ENCODE results near the gene GPR22. TPM values are rescaled to one million over a fixed set of nuclear protein-coding genes. Genes with fewer than 3 reads are reported as not detected.

GPR22 gene
- total RNA-seq, 4 donors from 2014 or later = not detected

- no peak for DNase-seq
- H3K4me1 ChIP-seq = no peaks in the 10 kb centered on the region
- H3K27me3 ChIP-seq = no peaks in the 10 kb centered on the region
- H3K36me3 ChIP-seq = no peaks in the 10 kb centered on the region
- intact Hi-C loops (cut with DNase I) = loop anchor here (5.0 to 10.0 kb wide), 2 partner anchors 258 to 400 kb away; no protein-coding TSS in a partner anchor
- no peak for TF ChIP-seq POLR2A (IDR thresholded peaks at IDR 0.05)
- TF ChIP-seq CTCF (IDR thresholded peaks at IDR 0.05) = no peak
- no peak overlapping the region for H3K4me3 ChIP-seq
- 69 to 86% methylated on average over 3 of the region's 3 CpGs for WGBS, 2 donors
- no peak overlapping the region for H3K27ac ChIP-seq
- H3K9me3 ChIP-seq = no peaks in the 10 kb centered on the region
Measured at GRCh38 chr7:107464666-107465226, 5.1 kb upstream of the GPR22 start.

- Histone ChIP-seq H3K36me3 (no peaks in the 10 kb centered on the region), H3K4me3 (no peak overlapping the region), H3K27me3 (no peaks in the 10 kb centered on the region), H3K4me1 (no peaks in the 10 kb centered on the region), H3K9me3 (no peaks in the 10 kb centered on the region), H3K27ac (no peak overlapping the region)
- intact Hi-C loops (cut with DNase I) = loop anchor here (10.0 kb wide), 1 partner anchor 397 kb away; no protein-coding TSS in a partner anchor
- 90 to 98% methylated on average over 2 of the region's 2 CpGs for WGBS, 2 donors
- TF ChIP-seq POLR2A (IDR thresholded peaks at IDR 0.05) = no peak
- TF ChIP-seq CTCF (IDR thresholded peaks at IDR 0.05) = no peak
- DNase-seq = no peak
Measured at GRCh38 chr7:107467972-107468371, 1.9 kb upstream of the GPR22 start.

DNA sequence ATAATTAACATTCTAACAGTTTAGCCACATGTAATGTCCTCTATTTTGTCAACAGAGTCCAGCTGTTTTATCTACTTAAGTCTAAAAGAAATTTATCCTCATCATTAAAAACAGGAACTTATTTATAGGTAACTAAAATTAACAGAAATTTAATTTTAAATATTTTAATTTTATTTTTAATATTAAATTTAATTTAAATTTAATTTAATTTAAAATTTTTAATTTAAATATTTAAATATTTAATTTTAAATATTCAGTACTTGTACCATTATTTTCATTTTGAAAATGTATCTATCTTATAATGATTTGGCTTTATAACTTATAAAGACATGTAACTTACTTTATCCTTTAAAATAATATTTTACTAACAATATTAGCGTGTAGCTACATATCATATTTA lies 1.0 kb upstream of the GPR22 start:
- no peak overlapping the region for H3K4me3 ChIP-seq
- intact Hi-C loops (cut with DNase I) = loop anchor here (10.0 kb wide), 1 partner anchor 396 kb away; no protein-coding TSS in a partner anchor
- WGBS, 2 donors = 93 to 100% methylated on average over 1 of the region's 1 CpG
- TF ChIP-seq POLR2A (IDR thresholded peaks at IDR 0.05) (no peak), CTCF (IDR thresholded peaks at IDR 0.05) (no peak)
- H3K36me3 ChIP-seq = no peaks in the 10 kb centered on the region
- no peaks in the 10 kb centered on the region for H3K4me1 ChIP-seq
- H3K27ac ChIP-seq = no peak overlapping the region
- no peaks in the 10 kb centered on the region for H3K9me3 ChIP-seq
- H3K27me3 ChIP-seq = no peaks in the 10 kb centered on the region
- no peak for DNase-seq

DNA sequence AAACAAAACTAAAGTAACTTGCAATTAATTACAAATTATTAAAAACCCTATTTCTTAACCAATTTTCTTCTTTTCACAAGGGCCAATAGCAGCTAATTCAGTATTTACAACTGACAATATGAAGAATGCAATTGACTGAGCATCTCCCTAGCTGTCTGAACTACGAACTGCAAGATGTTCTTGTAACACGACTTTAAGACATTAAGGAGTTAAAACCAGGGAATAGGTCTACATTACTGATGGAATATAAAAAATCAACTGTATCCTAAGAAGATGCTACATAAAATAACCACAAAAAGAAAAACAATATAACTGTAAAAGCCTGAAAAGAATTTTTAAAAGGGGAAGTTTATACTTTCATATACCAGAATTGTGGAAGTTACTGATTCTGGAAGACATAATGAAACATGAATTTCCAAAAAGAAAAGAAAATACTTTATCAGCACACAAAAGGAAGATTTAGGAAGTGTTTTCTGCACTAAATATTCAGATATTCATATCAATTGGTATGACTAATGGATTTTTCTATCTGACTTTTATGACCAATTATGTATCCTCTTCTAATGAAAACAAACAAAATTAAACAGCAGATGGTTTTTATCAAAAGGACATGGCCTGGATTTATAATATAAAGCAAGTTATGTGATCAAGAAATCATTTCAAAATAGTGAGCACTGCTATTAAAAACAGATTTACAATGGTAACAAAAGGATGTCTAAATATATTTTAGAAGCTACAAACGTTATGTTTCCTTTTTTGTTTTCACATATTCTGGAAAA lies 1.6 kb downstream of the GPR22 start:
- intact Hi-C loops (cut with DNase I) = no loop called here
- no peak for DNase-seq
- Histone ChIP-seq H3K4me3 (no peak overlapping the region), H3K4me1 (no peaks in the 10 kb centered on the region), H3K27ac (no peak overlapping the region), H3K9me3 (no peaks in the 10 kb centered on the region), H3K27me3 (no peaks in the 10 kb centered on the region), H3K36me3 (no peaks in the 10 kb centered on the region)
- no peak for TF ChIP-seq POLR2A (IDR thresholded peaks at IDR 0.05)
- no peak for TF ChIP-seq CTCF (IDR thresholded peaks at IDR 0.05)
- WGBS, 2 donors = 59 to 76% methylated on average over 3 of the region's 3 CpGs

GRCh38 chr7:107472116-107472515 lies 2.3 kb downstream of the GPR22 start:
- intact Hi-C loops (cut with DNase I) = no loop called here
- DNase-seq = no peak
- Histone ChIP-seq H3K4me3 (no peak overlapping the region), H3K27me3 (no peaks in the 10 kb centered on the region), H3K36me3 (no peaks in the 10 kb centered on the region), H3K4me1 (no peaks in the 10 kb centered on the region), H3K9me3 (no peaks in the 10 kb centered on the region), H3K27ac (no peak overlapping the region)
- WGBS, 2 donors = 64 to 76% methylated on average over 3 of the region's 3 CpGs
- no peak for TF ChIP-seq POLR2A (IDR thresholded peaks at IDR 0.05)
- no peak for TF ChIP-seq CTCF (IDR thresholded peaks at IDR 0.05)
